MCF 10A (cell line): Measurements from ENCODE around the gene TEAD1. TPM values are rescaled to one million over a fixed set of nuclear protein-coding genes. Genes with fewer than 3 reads are reported as not detected.
A peak's percentile ranks its signal among the peaks of the same experiment; 100 is the strongest.

Experiments
- BruUV-seq: library from RNA; stranded (reverse); fragments of 400-500 nt; replicated peaks from 2 replicates; lab custom pipeline; 2021; lab: Mats Ljungman, UMichigan
- CTCF ChIA-PET: fragments of 300-600 bp; sonication (Branson Sonifier 250); formaldehyde crosslinking; extraction: SDS; loops from one replicate; lab custom pipeline; 2021; ENCODE audit warnings: antibody characterized with exemption, inconsistent platforms; lab: Yijun Ruan, JAX
- POLR2A ChIA-PET: fragments of 300-600, 350-650 bp; sonication (Branson Sonifier 250); formaldehyde crosslinking; extraction: SDS; loops from one replicate; lab custom pipeline; 2020; ENCODE audit warnings: antibody characterized with exemption, inconsistent platforms; lab: Yijun Ruan, JAX
- DNase-seq: peaks from one replicate; pipeline ENCODE4 v3.0.0-alpha.2; 2018; ENCODE audit not compliant: unreplicated experiment
- H3K27ac Mint-ChIP-seq: one replicate; pipeline ENCODE4 v1.8.0; 2022; ENCODE audit warnings: mild to moderate bottlenecking, low read depth, mixed read lengths; ENCODE audit not compliant: unreplicated experiment
- H3K27me3 Mint-ChIP-seq: one replicate; pipeline ENCODE4 v1.8.0; 2022; ENCODE audit warnings: mixed read lengths; ENCODE audit not compliant: insufficient read depth, unreplicated experiment
- H3K36me3 Mint-ChIP-seq: one replicate; pipeline ENCODE4 v1.8.0; 2022; ENCODE audit warnings: mild to moderate bottlenecking, moderate library complexity, mixed read lengths; ENCODE audit not compliant: insufficient read depth, unreplicated experiment
- H3K4me1 Mint-ChIP-seq: one replicate; pipeline ENCODE4 v1.8.0; 2022; ENCODE audit warnings: mixed read lengths; ENCODE audit not compliant: insufficient read depth, unreplicated experiment
- H3K4me3 Mint-ChIP-seq: one replicate; pipeline ENCODE4 v1.8.0; 2022; ENCODE audit warnings: mild to moderate bottlenecking, moderate library complexity, mixed read lengths; ENCODE audit not compliant: unreplicated experiment
- H3K9me3 Mint-ChIP-seq: one replicate; pipeline ENCODE4 v1.8.0; 2022; ENCODE audit warnings: mixed read lengths; ENCODE audit not compliant: unreplicated experiment
- intact Hi-C: fragments of 100-400 bp; cut with micrococcal nuclease; formaldehyde crosslinking; loops from 2 replicates; pipeline ENCODE4 v1.14.1; 2022
- total RNA-seq: library from RNA; stranded (reverse); gene quantifications from 2 replicates; pipeline ENCODE4 v1.2.3, GENCODE V29; 2022
- TF ChIP-seq, protein P1 (sequence below): fragments of 200-600 bp; IDR thresholded peaks from one replicate; pipeline ENCODE4 v1.8.0; 2022; ENCODE audit warnings: antibody characterized with exemption, mild to moderate bottlenecking; ENCODE audit not compliant: unreplicated experiment

Gene TEAD1
- total RNA-seq, 1 experiment from 2014 or later: 123 TPM

DNA sequence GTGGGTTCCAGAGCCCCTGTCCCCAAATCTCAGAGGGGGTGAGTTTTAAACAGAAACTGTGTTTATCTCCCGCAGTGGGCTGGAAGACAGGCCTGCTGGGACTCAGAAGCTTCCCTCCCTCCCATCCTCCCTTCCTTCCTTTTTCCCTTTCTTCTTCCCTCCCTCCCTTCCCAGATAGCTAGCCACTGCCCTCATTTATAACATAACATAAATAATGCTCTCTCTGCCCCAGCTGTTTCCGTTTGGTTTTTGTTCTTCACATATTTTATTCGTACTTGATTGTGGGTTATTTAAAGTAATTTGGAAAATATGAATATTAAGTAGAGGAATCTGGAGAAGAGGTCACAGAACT, 140.9 kb downstream of the TEAD1 start:
- no TSS peak for BruUV-seq
- POLR2A ChIA-PET: interaction anchor here (1.0 to 3.0 kb wide), 8 partner anchors 10 to 136 kb away, joined by 3 to 17 read pairs (median 4); no protein-coding TSS in a partner anchor

DNA sequence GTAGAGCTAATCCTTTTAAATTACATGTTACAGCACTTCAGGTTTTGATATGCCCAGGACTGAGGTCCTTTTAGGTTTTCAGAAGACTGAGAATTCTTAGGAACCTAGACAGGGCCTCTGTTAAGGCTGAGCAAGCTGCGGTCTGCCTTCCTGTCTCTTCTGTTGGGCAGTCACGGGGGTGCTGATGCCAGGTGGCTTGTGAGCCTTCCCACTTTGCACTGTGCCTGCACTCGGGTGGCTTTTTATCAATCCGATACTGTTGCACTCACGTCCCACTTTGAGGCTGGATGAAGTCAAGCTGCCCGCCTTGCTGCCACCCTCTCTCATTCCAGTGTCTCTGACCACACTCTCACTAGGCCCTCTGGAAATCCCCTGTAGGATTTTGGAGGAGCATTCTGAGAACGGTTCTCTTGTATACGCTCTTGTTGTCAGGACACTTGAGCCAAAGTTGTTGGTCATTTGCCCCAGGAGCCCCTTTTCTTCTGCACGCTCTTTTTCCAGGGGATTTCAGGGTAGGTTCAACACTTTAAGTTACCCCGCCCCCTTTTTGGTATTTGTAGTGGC, 141.8 kb downstream of the TEAD1 start:
- TF ChIP-seq, protein P1, sequence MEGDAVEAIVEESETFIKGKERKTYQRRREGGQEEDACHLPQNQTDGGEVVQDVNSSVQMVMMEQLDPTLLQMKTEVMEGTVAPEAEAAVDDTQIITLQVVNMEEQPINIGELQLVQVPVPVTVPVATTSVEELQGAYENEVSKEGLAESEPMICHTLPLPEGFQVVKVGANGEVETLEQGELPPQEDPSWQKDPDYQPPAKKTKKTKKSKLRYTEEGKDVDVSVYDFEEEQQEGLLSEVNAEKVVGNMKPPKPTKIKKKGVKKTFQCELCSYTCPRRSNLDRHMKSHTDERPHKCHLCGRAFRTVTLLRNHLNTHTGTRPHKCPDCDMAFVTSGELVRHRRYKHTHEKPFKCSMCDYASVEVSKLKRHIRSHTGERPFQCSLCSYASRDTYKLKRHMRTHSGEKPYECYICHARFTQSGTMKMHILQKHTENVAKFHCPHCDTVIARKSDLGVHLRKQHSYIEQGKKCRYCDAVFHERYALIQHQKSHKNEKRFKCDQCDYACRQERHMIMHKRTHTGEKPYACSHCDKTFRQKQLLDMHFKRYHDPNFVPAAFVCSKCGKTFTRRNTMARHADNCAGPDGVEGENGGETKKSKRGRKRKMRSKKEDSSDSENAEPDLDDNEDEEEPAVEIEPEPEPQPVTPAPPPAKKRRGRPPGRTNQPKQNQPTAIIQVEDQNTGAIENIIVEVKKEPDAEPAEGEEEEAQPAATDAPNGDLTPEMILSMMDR: no peak
- Mint-ChIP-seq H3K4me3 (no peak overlapping the region), H3K4me1 (peaks cover 50% of the 10 kb centered on the region), H3K27me3 (no peaks in the 10 kb centered on the region), H3K27ac (peak overlapping the region; percentile 26), H3K36me3 (no peaks in the 10 kb centered on the region), H3K9me3 (no peaks in the 10 kb centered on the region)
- ChIA-PET CTCF (interaction anchor here (0.6 to 1.3 kb wide), 6 partner anchors 12 to 121 kb away, joined by 3 to 5 read pairs (median 4); no protein-coding TSS in a partner anchor), POLR2A (interaction anchor here (1.0 to 3.0 kb wide), 4 partner anchors 10 to 137 kb away, joined by 3 to 17 read pairs (median 8); no protein-coding TSS in a partner anchor)
- DNase-seq: no peak
- BruUV-seq: no TSS peak
- intact Hi-C loops: no loop called here

More for the DNA sequence above, 140.9 kb downstream of the TEAD1 start:
- peaks cover 50% of the 10 kb centered on the region for H3K4me1 Mint-ChIP-seq
- TF ChIP-seq, protein P1: no peak
- intact Hi-C loops: no loop called here
- no peak overlapping the region for H3K4me3 Mint-ChIP-seq
- H3K27me3 Mint-ChIP-seq: no peaks in the 10 kb centered on the region
- CTCF ChIA-PET: interaction anchor here (1.0 to 1.3 kb wide), 7 partner anchors 10 to 120 kb away, joined by 3 to 5 read pairs (median 4); no protein-coding TSS in a partner anchor
- no peak for DNase-seq
- peak overlapping the region; percentile 26 for H3K27ac Mint-ChIP-seq
- no peaks in the 10 kb centered on the region for H3K9me3 Mint-ChIP-seq
- H3K36me3 Mint-ChIP-seq: no peaks in the 10 kb centered on the region

DNA sequence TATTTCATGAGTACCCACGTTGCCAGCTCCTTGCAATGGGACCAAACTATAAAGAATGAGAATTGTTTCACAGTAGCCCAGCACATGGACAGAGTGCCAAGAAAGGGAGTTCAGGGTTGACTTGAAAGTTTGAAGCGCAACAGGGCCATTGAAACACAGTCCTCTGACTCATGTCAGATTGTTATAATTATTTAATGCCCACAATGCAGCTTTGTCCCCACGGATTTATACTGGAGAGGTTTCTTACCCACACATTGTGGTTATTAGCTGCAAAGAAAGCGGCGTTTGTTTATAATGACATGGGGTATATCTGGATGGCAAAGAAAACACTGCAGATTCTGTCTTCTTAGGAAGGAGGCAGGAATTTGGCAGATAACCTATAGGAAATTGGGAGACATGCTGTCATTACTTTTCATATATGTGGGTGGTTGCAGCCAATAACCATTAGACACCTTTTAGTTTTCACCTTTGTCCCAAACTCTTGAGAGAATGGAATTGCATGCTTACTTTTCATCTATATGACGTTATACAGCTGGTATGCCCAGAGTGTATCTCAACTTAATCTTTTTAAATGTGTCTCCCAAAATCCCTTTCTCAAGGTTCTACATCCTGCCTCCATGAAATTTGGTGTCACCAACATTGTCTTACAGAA, 143.6 kb downstream of the TEAD1 start:
- no TSS peak for BruUV-seq
- Mint-ChIP-seq H3K4me1 (peaks cover 38% of the 10 kb centered on the region), H3K36me3 (peaks cover 6% of the 10 kb centered on the region), H3K27ac (no peak overlapping the region), H3K4me3 (no peak overlapping the region), H3K27me3 (no peaks in the 10 kb centered on the region), H3K9me3 (no peaks in the 10 kb centered on the region)
- intact Hi-C loops: no loop called here
- ChIA-PET POLR2A (interaction anchor here (0.7 to 3.2 kb wide), 10 partner anchors 10 to 71 kb away, joined by 3 to 28 read pairs (median 4); no protein-coding TSS in a partner anchor), CTCF (interaction anchor here (0.7 to 1.2 kb wide), 3 partner anchors 14 to 84 kb away, joined by 3 to 4 read pairs (median 4); no protein-coding TSS in a partner anchor)
- TF ChIP-seq, protein P1: no peak
- DNase-seq: no peak
